NCI-H1092 (cell line): ENCODE measurements around the gene VARS2.
"Not testable (repeated sequence)": the region's sequence is repeated elsewhere in the genome, so short reads cannot be mapped to it uniquely, and the experiment has no call there.

ENCODE experiments used
- DNase-seq: peaks from one replicate; lab custom pipeline; 2025; lab: John Stamatoyannopoulos, UW

The VARS2 gene

GRCh38 chr6:30898750-30899360 is 15.2 kb upstream of the VARS2 start:
- DNase-seq, result no peak

- DNase-seq, result no peak
These were observed 13.1 kb upstream of the VARS2 start for GRCh38 chr6:30900863-30901417.

- DNase-seq, result no peak
These were observed 12.6 kb upstream of the VARS2 start for GRCh38 chr6:30901436-30901835.

GRCh38 chr6:30902196-30902595 is 11.8 kb upstream of the VARS2 start:
- not testable (repeated sequence) for DNase-seq

GRCh38 chr6:30902709-30903108 is 11.3 kb upstream of the VARS2 start:
- DNase-seq, result no peak

GRCh38 chr6:30903236-30903635 is 10.8 kb upstream of the VARS2 start:
- no peak for DNase-seq

- DNase-seq, result not testable (repeated sequence)
These were observed 6.7 kb upstream of the VARS2 start for GRCh38 chr6:30907290-30907757.

GRCh38 chr6:30907758-30908591 is 6.1 kb upstream of the VARS2 start, which contains the start of gene GTF2H4:
Gene GTF2H4, plus strand, starts transcription at chr6:30908207.
- peak; percentile 95 for DNase-seq

- DNase-seq, result no peak
These were observed 5.3 kb upstream of the VARS2 start for GRCh38 chr6:30908700-30909099.

GRCh38 chr6:30910473-30910872 is 3.6 kb upstream of the VARS2 start:
- DNase-seq, result not testable (repeated sequence)

GRCh38 chr6:30912746-30913520 is 1.1 kb upstream of the VARS2 start:
- DNase-seq, result no peak

- DNase-seq, result no peak
These were observed 340 bp upstream of the VARS2 start for GRCh38 chr6:30913721-30914075.

GRCh38 chr6:30914854-30915590 is 984 bp downstream of the VARS2 start:
- DNase-seq, result no peak

- DNase-seq, result no peak
These were observed 1.5 kb downstream of the VARS2 start for GRCh38 chr6:30915591-30915946.

- no peak for DNase-seq
These were observed 3.0 kb downstream of the VARS2 start for GRCh38 chr6:30917041-30917440.

- no peak for DNase-seq
These were observed 3.4 kb downstream of the VARS2 start for GRCh38 chr6:30917487-30917886.

- no peak for DNase-seq
These were observed 4.6 kb downstream of the VARS2 start for GRCh38 chr6:30918670-30919069.

GRCh38 chr6:30922447-30922852 is 8.4 kb downstream of the VARS2 start:
- no peak for DNase-seq

- DNase-seq, result not testable (repeated sequence)
These were observed 10.1 kb downstream of the VARS2 start for GRCh38 chr6:30924040-30924627.

GRCh38 chr6:30926644-30927043 is 12.6 kb downstream of the VARS2 start:
- DNase-seq, result no peak

GRCh38 chr6:30927080-30927479 is 13.0 kb downstream of the VARS2 start:
- not testable (repeated sequence) for DNase-seq
